ENCODE measurements around the gene PLEKHG5.

The PLEKHG5 gene

GRCh38 chr1:6483017-6483760 lies 8.3 kb downstream of the PLEKHG5 start:
- DNase-seq (ENCODE audit: insufficient read length, low spot score) (no peak), FAIRE-seq (peak; percentile 20)

- FAIRE-seq = no peak
- DNase-seq (ENCODE audit: insufficient read length, low spot score) = no peak
These were observed 9.6 kb downstream of the PLEKHG5 start for GRCh38 chr1:6481820-6482219.

- DNase-seq (ENCODE audit: insufficient read length, low spot score) = no peak
- no peak for FAIRE-seq
These were observed 14.2 kb downstream of the PLEKHG5 start for GRCh38 chr1:6477039-6477820.

GRCh38 chr1:6476483-6476882 lies 15.0 kb downstream of the PLEKHG5 start:
- FAIRE-seq (no peak), DNase-seq (ENCODE audit: insufficient read length, low spot score) (no peak)

GRCh38 chr1:6475381-6476133 lies 15.9 kb downstream of the PLEKHG5 start:
- DNase-seq (ENCODE audit: insufficient read length, low spot score) (peak; percentile 71), FAIRE-seq (peak; percentile 64)

- no peak for DNase-seq (ENCODE audit: insufficient read length, low spot score)
- FAIRE-seq = no peak
These were observed 16.6 kb downstream of the PLEKHG5 start for GRCh38 chr1:6474815-6475282.

- FAIRE-seq (no peak), DNase-seq (ENCODE audit: insufficient read length, low spot score) (no peak)
These were observed 17.3 kb downstream of the PLEKHG5 start for GRCh38 chr1:6473974-6474814.

- no peak for FAIRE-seq
- no peak for DNase-seq (ENCODE audit: insufficient read length, low spot score)
These were observed 18.3 kb downstream of the PLEKHG5 start for GRCh38 chr1:6473156-6473555.

GRCh38 chr1:6472391-6472790 lies 19.1 kb downstream of the PLEKHG5 start:
- no peak for FAIRE-seq
- no peak for DNase-seq (ENCODE audit: insufficient read length, low spot score)

GRCh38 chr1:6471970-6472368 lies 19.5 kb downstream of the PLEKHG5 start:
- DNase-seq (ENCODE audit: insufficient read length, low spot score) = no peak
- no peak for FAIRE-seq

GRCh38 chr1:6471086-6471969 lies 20.1 kb downstream of the PLEKHG5 start:
- FAIRE-seq = no peak
- DNase-seq (ENCODE audit: insufficient read length, low spot score) = no peak

GRCh38 chr1:6470132-6471085 lies 21.1 kb downstream of the PLEKHG5 start:
- DNase-seq (ENCODE audit: insufficient read length, low spot score) (no peak), FAIRE-seq (no peak)

GRCh38 chr1:6468729-6469461 lies 22.6 kb downstream of the PLEKHG5 start:
- no peak for DNase-seq (ENCODE audit: insufficient read length, low spot score)
- FAIRE-seq = no peak

GRCh38 chr1:6467744-6468688 lies 23.5 kb downstream of the PLEKHG5 start:
- no peak for FAIRE-seq
- no peak for DNase-seq (ENCODE audit: insufficient read length, low spot score)

- DNase-seq (ENCODE audit: insufficient read length, low spot score) (no peak), FAIRE-seq (no peak)
These were observed 24.2 kb downstream of the PLEKHG5 start for GRCh38 chr1:6467224-6467623.

GRCh38 chr1:6466751-6467150 lies 24.7 kb downstream of the PLEKHG5 start:
- FAIRE-seq = no peak
- DNase-seq (ENCODE audit: insufficient read length, low spot score) = no peak

- DNase-seq (ENCODE audit: insufficient read length, low spot score) (no peak), FAIRE-seq (no peak)
These were observed 25.4 kb downstream of the PLEKHG5 start, which contains the start of gene TNFRSF25 for GRCh38 chr1:6466023-6466422. Gene TNFRSF25, minus strand, starts transcription at chr1:6466173. Its CDS starts 66 bp downstream, at chr1:6466107.

Measured in HTR-8/SVneo (cell line).